ENCODE measurements around the gene ZNF180. TPM values are rescaled to one million over a fixed set of nuclear protein-coding genes. Genes with fewer than 3 reads are reported as not detected.

The ZNF180 gene
- total RNA-seq, result 10 to 100 TPM in 1 of 2 donors, 1 to 10 TPM in 1; 9.6 to 16.1 TPM

- ATAC-seq (ENCODE audit: insufficient number of reproducible peaks, low FRiP score, low read depth) (peak; percentile 91), DNase-seq (ENCODE audit: low spot score) (peak; percentile 76)
- Histone ChIP-seq H3K4me3 (peak within 1 kb of the TSS; percentile 90), H3K9me3 (peaks cover 21% of the 10 kb centered on the region), H3K27ac (peak within 1 kb of the TSS; percentile 75 to 80), H3K4me1 (ENCODE audit: control insufficient read depth in 1 of 2, low read depth in 2 of 2) (peaks cover 11 to 17% of the 10 kb centered on the region in 2 donors), H3K27me3 (replicated peaks; ENCODE audit: insufficient read depth) (no peaks in the 10 kb centered on the region), H3K36me3 (peaks cover 19% of the 10 kb centered on the region)
- peak; percentile 84 for TF ChIP-seq CTCF (IDR thresholded peaks at IDR 0.05)
Observed at GRCh38 chr19:44499962-44500949, at the start of gene ZNF180. TSS of gene ZNF180 (minus strand) at chr19:44500522. CDS start at chr19:44497334, 3,188 bp downstream.

- Histone ChIP-seq H3K4me3 (no peak overlapping the region), H3K27me3 (replicated peaks; ENCODE audit: insufficient read depth) (no peaks in the 10 kb centered on the region), H3K36me3 (no peaks in the 10 kb centered on the region), H3K9me3 (no peaks in the 10 kb centered on the region), H3K4me1 (ENCODE audit: control insufficient read depth in 1 of 2, low read depth in 2 of 2) (no peaks in the 10 kb centered on the region), H3K27ac (no peak overlapping the region)
- DNase-seq (ENCODE audit: low spot score) (no peak), ATAC-seq (ENCODE audit: insufficient number of reproducible peaks, low FRiP score, low read depth) (no peak)
- no peak for TF ChIP-seq CTCF (IDR thresholded peaks at IDR 0.05)
Observed at GRCh38 chr19:44549507-44549906, 49.2 kb upstream of the ZNF180 start.

GRCh38 chr19:44548736-44549135 is 48.4 kb upstream of the ZNF180 start:
- no peaks in the 10 kb centered on the region for H3K27me3 ChIP-seq (replicated peaks; ENCODE audit: insufficient read depth)
- no peaks in the 10 kb centered on the region for H3K9me3 ChIP-seq
- no peak overlapping the region for H3K4me3 ChIP-seq
- TF ChIP-seq CTCF (IDR thresholded peaks at IDR 0.05), result no peak
- ATAC-seq (ENCODE audit: insufficient number of reproducible peaks, low FRiP score, low read depth) (no peak), DNase-seq (ENCODE audit: low spot score) (no peak)
- H3K36me3 ChIP-seq, result no peaks in the 10 kb centered on the region
- no peaks in the 10 kb centered on the region for H3K4me1 ChIP-seq (ENCODE audit: control insufficient read depth in 1 of 2, low read depth in 2 of 2)
- H3K27ac ChIP-seq, result no peak overlapping the region

GRCh38 chr19:44544031-44544430 is 43.7 kb upstream of the ZNF180 start:
- no peak for TF ChIP-seq CTCF (IDR thresholded peaks at IDR 0.05)
- Histone ChIP-seq H3K27ac (no peak overlapping the region), H3K4me1 (ENCODE audit: control insufficient read depth in 1 of 2, low read depth in 2 of 2) (no peaks in the 10 kb centered on the region), H3K27me3 (replicated peaks; ENCODE audit: insufficient read depth) (no peaks in the 10 kb centered on the region), H3K4me3 (no peak overlapping the region), H3K9me3 (no peaks in the 10 kb centered on the region), H3K36me3 (no peaks in the 10 kb centered on the region)
- ATAC-seq (ENCODE audit: insufficient number of reproducible peaks, low FRiP score, low read depth) (no peak), DNase-seq (ENCODE audit: low spot score) (no peak)

- Histone ChIP-seq H3K4me3 (no peak overlapping the region), H3K4me1 (ENCODE audit: control insufficient read depth in 1 of 2, low read depth in 2 of 2) (no peaks in the 10 kb centered on the region), H3K36me3 (no peaks in the 10 kb centered on the region), H3K27ac (no peak overlapping the region), H3K9me3 (no peaks in the 10 kb centered on the region), H3K27me3 (replicated peaks; ENCODE audit: insufficient read depth) (no peaks in the 10 kb centered on the region)
- TF ChIP-seq CTCF (IDR thresholded peaks at IDR 0.05), result no peak
- ATAC-seq (ENCODE audit: insufficient number of reproducible peaks, low FRiP score, low read depth), result no peak
- no peak for DNase-seq (ENCODE audit: low spot score)
Observed at GRCh38 chr19:44542671-44543070, 42.3 kb upstream of the ZNF180 start.

All from thoracic aorta (tissue), 2 donors.